Thymus (tissue), 11 donors: ENCODE data around the gene MAP7. TPM values are rescaled to one million over a fixed set of nuclear protein-coding genes. Genes with fewer than 3 reads are reported as not detected.
"Not testable (repeated sequence)": the region's sequence is repeated elsewhere in the genome, so short reads cannot be mapped to it uniquely, and the experiment has no call there.

Experiments used
- DNase-seq, 9 donors: peaks; one replicate each; pipeline ENCODE4 v3.0.0-alpha.2; 2013; ENCODE audit warnings: low spot score in 9 of 9, low read depth in 6 of 9, missing footprints in 1 of 9
- H3K27ac ChIP-seq, 2 donors: one replicate each; pipeline ENCODE4 v1.5.1; 2013; ENCODE audit warnings: control low read depth in 1 of 2, low read depth in 1 of 2, low read length in 1 of 2, mild to moderate bottlenecking in 1 of 2, moderate library complexity in 1 of 2
- H3K27me3 ChIP-seq, 2 donors: one replicate each; pipeline ENCODE4 v1.5.1; 2013; ENCODE audit warnings: low read length in 1 of 2; ENCODE audit not compliant: control insufficient read depth in 2 of 2, insufficient read depth in 1 of 2
- H3K36me3 ChIP-seq, 2 donors: one replicate each; pipeline ENCODE4 v1.5.1; 2013; ENCODE audit warnings: low read length in 1 of 2, mild to moderate bottlenecking in 1 of 2, moderate library complexity in 1 of 2; ENCODE audit not compliant: control insufficient read depth in 2 of 2, insufficient read depth in 2 of 2
- H3K4me1 ChIP-seq, 2 donors: one replicate each; pipeline ENCODE4 v1.5.1; 2013; ENCODE audit warnings: low read length in 2 of 2; ENCODE audit not compliant: control insufficient read depth in 2 of 2, insufficient read depth in 2 of 2
- H3K4me3 ChIP-seq, 2 donors: one replicate each; pipeline ENCODE4 v1.5.1; 2013; ENCODE audit warnings: low read length in 2 of 2, control low read depth in 1 of 2, mild to moderate bottlenecking in 1 of 2
- H3K9me3 ChIP-seq, 2 donors: one replicate each; pipeline ENCODE4 v1.5.1; 2013; ENCODE audit warnings: low read length in 1 of 2, mild to moderate bottlenecking in 1 of 2; ENCODE audit not compliant: control insufficient read depth in 2 of 2, insufficient read depth in 1 of 2
- WGBS: extraction: QIAGEN DNeasy Blood & Tissue Kit; methylation state at CpG from one replicate; pipeline ENCODE4 v1.1.7; 2013; 5-methylcytosine and 5-hydroxymethylcytosine counted together
- polyA plus RNA-seq: library from polyadenylated mRNA; stranded (reverse); fragments of 200-250 nt; gene quantifications from one replicate; pipeline ENCODE4 v1.2.3, GENCODE V29; 2013
- total RNA-seq: library from RNA; stranded (reverse); fragments of 120-200 nt; gene quantifications from one replicate; pipeline ENCODE4 v1.2.4, GENCODE V29; 2013
- donor health status: healthy.

Gene MAP7
- total and polyA plus RNA-seq, 2 donors = 2.5 to 7.8 TPM

DNA sequence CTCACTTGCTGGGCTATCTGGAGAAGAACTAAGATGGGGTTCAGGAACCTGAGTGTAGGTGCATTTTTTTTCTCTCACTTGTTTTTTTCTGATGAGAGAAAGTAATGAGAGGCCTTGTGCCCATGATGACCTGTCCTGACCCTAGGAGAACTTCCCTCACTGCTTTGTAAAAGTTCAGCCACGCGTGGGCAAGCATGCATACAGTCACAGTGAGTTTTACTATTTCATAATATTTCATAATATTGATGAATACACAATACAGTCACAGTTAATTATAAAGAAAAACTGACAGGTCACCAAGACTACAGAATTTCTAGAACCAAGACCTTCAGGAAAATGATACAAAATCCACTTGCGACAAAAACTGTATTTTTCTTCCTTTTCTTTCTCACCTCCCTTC lies 111.8 kb downstream of the MAP7 start:
- Histone ChIP-seq H3K36me3 (no peaks in the 10 kb centered on the region), H3K27me3 (no peaks in the 10 kb centered on the region), H3K4me3 (no peak overlapping the region), H3K27ac (no peak overlapping the region), H3K4me1 (no peaks in the 10 kb centered on the region), H3K9me3 (no peaks in the 10 kb centered on the region)
- DNase-seq = no peak
- WGBS = 83% methylated on average over 3 of the region's 3 CpGs

DNA sequence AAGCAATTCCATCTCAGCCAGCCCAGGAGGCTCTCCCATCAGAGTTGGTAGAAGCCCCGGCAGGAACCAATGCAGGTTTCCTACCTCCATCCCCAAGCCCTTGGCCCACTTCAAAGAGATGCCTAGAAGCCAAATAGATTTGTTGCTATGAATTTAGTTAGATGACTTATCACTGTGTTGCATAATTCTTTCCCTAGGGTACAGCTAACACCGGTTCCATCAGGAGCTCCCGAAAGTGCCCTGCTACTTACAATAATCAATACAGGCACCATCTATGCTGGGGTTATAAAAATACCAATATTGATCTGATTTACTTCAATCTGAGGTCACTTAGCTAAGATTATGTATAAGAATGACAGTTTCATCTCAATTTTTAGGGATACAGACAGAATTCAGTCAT lies 113.0 kb downstream of the MAP7 start:
- 95% methylated on average over 3 of the region's 3 CpGs for WGBS
- Histone ChIP-seq H3K27me3 (no peaks in the 10 kb centered on the region), H3K4me3 (no peak overlapping the region), H3K36me3 (no peaks in the 10 kb centered on the region), H3K27ac (no peak overlapping the region), H3K9me3 (no peaks in the 10 kb centered on the region), H3K4me1 (no peaks in the 10 kb centered on the region)
- no peak for DNase-seq

DNA sequence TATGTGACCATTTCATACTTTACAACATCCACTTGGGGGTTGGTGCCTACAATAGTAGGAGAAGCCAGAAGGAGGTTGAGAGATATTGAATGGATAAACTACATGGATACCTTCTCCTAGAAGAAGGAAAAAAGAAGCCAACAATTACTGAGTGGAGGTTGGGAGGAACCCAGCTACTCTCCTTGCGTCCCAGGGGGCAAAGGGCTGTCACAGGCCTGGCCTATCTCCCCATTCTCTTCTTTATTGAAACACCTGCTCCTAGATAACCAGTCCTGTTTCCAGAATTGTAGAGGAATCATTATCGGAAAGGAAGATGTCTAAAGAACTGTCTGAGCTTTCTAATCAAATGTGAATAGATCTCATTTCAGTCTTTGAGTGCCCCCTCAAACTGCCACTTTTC lies 115.1 kb downstream of the MAP7 start:
- DNase-seq = no peak
- Histone ChIP-seq H3K4me1 (no peaks in the 10 kb centered on the region), H3K27me3 (no peaks in the 10 kb centered on the region), H3K9me3 (no peaks in the 10 kb centered on the region), H3K4me3 (no peak overlapping the region), H3K27ac (no peak overlapping the region), H3K36me3 (no peaks in the 10 kb centered on the region)
- 98% methylated on average over 2 of the region's 2 CpGs for WGBS

DNA sequence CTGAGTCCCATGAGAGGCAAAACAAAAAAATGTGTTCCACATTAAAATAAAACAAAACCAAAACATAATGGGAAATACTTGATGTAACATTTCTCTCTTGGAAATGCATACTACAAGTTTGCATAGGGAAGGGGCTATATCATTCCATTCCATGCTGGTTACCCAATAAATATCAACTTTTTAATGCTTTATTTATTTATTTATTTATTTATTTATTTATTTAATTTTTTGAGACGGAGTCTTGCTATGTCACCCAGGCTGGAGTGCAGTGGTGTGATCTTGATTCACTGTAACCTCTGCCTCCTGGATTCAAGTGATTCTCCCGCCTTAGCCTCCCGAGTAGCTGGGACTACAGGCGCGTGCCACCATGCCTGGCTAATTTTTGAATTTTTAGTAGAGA lies 118.9 kb downstream of the MAP7 start:
- not testable (repeated sequence) for H3K27ac ChIP-seq, H3K36me3 ChIP-seq, H3K4me3 ChIP-seq, H3K9me3 ChIP-seq, H3K4me1 ChIP-seq, H3K27me3 ChIP-seq, DNase-seq
- 97% methylated on average over 5 of the region's 5 CpGs for WGBS

DNA sequence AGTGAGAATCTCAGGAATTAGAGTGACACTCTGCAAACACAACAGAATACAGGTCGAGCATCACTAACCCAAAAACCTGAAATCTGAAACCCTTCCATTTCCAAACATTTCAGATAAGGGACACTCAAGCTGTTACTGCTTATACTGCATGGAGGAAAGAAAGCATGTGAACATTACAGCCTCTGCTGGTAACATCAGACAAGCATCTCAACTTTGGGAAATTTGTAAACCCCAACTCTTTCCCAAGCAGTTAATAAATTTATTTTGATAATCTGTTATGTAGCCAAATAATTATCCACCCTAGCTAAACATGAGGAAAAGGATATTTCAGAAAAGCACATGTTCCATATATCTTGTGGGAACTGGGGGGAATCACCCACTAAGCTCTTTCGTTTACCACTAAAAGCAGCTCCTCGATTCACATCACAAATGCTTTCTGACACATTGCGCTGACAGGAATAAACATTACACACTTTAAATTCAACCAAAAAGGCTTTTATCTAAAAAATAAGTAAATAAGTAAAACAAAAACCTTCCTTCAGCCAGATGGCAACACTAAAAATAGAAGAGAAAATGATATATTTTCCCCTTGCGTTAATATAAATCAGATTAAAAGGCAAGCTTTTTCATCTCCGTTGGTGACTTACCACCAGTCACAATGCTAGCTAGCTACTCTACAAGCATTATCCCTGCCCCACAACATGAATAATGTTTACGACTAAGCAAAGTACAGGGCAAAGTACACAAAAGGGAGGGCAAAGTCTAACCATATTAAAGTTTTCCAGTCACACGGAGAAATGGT lies 120.8 kb downstream of the MAP7 start:
- Histone ChIP-seq H3K4me3 (no peak overlapping the region), H3K27me3 (no peaks in the 10 kb centered on the region), H3K9me3 (no peaks in the 10 kb centered on the region), H3K36me3 (no peaks in the 10 kb centered on the region), H3K27ac (no peak overlapping the region), H3K4me1 (no peaks in the 10 kb centered on the region)
- WGBS = 87% methylated on average over 8 of the region's 8 CpGs
- DNase-seq = no peak

DNA sequence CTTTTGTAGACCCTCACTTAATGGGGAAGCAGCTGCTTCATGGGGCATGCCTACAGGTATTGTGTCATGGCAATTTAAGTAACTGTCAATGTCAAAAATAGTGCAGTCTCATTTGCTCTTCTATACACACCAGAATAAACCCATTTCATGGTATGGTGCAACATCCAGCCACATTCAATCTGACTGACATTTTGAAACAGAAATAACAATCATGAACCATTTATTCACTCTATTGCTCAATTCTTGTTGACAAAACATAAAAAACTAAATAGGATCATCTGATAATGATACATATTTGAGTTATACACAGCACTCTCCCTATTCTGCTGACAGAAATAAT lies 122.9 kb downstream of the MAP7 start:
- Histone ChIP-seq H3K36me3 (no peaks in the 10 kb centered on the region), H3K27me3 (no peaks in the 10 kb centered on the region), H3K27ac (no peak overlapping the region), H3K9me3 (no peaks in the 10 kb centered on the region), H3K4me1 (no peaks in the 10 kb centered on the region), H3K4me3 (no peak overlapping the region)
- no peak for DNase-seq

DNA sequence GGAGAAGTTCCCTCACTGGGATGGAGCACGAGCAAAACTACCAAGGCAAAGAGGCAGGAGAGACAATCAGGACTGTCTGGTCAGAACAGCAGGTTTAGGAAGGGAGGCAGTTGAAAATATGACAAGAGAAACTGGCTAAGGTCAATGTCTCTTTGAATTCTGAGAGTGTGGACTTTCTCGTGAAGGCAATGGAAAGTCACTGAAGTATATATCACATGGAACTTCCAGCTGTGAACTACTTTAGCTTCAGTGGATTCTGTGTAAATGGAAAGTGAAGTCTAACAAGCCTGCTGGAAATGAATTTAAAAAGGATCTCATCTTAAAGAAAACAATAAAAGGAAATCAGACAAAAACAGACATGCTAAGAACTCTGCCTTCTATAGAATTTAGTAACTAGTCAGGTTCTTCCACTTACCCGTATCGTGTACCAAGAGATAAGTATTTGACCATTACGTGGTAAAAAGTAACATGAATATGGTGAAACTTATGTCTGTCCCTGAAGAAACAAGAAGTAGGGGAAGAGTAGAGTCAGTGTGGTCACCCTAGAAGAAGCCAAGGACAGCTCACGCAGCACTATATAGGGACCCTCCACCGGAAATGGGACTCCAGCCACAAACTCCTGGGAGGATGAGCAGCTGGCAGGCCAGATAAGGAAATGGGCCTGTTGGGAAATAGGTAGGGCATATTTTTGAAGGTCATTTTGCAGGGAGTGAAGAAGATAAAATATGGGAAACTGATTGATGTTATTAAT lies 123.4 kb downstream of the MAP7 start:
- DNase-seq = no peak
- 96% methylated on average over 7 of the region's 7 CpGs for WGBS
- Histone ChIP-seq H3K4me3 (no peak overlapping the region), H3K36me3 (no peaks in the 10 kb centered on the region), H3K4me1 (no peaks in the 10 kb centered on the region), H3K27me3 (no peaks in the 10 kb centered on the region), H3K27ac (no peak overlapping the region), H3K9me3 (no peaks in the 10 kb centered on the region)

DNA sequence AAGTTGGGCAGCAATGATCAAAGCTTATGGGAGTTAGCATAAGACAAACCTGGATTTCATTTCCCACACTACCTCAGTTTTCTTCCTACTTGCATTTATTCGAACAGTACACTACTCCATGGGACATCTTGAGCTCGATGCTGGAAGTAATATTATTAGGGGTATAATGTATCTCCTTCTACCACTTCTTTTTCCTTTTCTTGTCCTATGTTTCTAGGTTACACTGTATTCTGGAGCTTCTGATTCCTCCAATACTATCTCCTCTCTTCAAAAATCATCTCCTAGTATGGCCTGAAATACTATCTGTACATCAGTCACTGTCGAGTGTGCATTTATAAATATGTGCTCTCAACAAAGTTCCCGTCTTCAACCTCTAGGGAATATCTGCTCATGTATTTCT lies 124.4 kb downstream of the MAP7 start:
- Histone ChIP-seq H3K27me3 (no peaks in the 10 kb centered on the region), H3K4me1 (no peaks in the 10 kb centered on the region), H3K36me3 (no peaks in the 10 kb centered on the region), H3K4me3 (no peak overlapping the region), H3K27ac (no peak overlapping the region), H3K9me3 (no peaks in the 10 kb centered on the region)
- 96% methylated on average over 4 of the region's 4 CpGs for WGBS
- no peak for DNase-seq

DNA sequence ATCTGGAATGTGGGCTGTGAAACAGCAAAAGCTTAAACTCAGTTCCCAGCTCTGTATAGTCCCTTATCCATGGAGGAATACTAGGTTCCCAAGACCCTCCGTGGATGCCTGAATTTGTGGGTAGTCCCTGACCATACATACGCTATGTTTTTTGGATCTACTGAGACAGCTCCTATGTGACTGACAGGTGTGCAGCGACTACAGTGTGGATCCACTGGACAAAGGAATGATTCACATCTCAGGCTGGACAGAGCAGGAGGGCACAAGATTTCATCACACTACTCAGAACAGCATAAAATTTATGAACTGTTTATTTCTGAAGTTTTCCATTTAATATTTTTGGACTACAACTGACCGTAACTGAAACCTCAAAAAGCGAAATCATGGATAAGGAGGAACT lies 125.3 kb downstream of the MAP7 start:
- 98% methylated on average over 5 of the region's 5 CpGs for WGBS
- H3K27me3 ChIP-seq = no peaks in the 10 kb centered on the region
- H3K36me3 ChIP-seq = no peaks in the 10 kb centered on the region
- H3K4me3 ChIP-seq = no peak overlapping the region
- no peaks in the 10 kb centered on the region for H3K9me3 ChIP-seq
- no peak overlapping the region for H3K27ac ChIP-seq
- no peak for DNase-seq
- no peaks in the 10 kb centered on the region for H3K4me1 ChIP-seq
